LNCAP (cell line): ENCODE results near the gene OR7G1.

ENCODE experiments used
- TF ChIP-seq, protein P1 (sequence below): fragments of 450-650 bp; IDR thresholded peaks from 2 replicates; pipeline ENCODE4 v1.5.1; 2017; ENCODE audit warnings: mild to moderate bottlenecking

The OR7G1 gene, protein sequence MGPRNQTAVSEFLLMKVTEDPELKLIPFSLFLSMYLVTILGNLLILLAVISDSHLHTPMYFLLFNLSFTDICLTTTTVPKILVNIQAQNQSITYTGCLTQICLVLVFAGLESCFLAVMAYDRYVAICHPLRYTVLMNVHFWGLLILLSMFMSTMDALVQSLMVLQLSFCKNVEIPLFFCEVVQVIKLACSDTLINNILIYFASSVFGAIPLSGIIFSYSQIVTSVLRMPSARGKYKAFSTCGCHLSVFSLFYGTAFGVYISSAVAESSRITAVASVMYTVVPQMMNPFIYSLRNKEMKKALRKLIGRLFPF

DNA sequence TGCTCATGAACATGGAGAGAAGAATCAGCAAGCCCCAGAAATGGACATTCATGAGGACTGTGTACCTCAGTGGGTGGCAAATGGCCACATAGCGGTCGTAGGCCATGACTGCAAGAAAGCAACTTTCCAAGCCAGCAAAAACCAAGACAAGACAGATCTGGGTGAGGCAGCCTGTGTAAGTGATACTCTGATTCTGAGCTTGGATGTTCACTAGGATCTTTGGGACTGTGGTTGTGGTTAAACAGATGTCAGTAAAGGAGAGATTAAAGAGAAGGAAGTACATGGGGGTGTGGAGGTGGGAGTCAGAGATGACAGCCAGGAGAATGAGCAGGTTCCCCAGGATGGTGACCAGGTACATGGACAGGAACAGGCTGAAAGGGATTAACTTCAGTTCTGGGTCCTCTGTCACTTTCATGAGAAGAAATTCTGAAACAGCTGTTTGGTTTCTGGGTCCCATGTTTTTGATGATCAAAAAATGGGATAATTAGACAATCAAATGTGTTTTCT is at the start of gene OR7G1:
OR7G1 (minus strand) TSS at position 457 of the 507 bp plus-strand sequence; CDS start at position 457, 0 bp downstream.
- TF ChIP-seq, protein P1, sequence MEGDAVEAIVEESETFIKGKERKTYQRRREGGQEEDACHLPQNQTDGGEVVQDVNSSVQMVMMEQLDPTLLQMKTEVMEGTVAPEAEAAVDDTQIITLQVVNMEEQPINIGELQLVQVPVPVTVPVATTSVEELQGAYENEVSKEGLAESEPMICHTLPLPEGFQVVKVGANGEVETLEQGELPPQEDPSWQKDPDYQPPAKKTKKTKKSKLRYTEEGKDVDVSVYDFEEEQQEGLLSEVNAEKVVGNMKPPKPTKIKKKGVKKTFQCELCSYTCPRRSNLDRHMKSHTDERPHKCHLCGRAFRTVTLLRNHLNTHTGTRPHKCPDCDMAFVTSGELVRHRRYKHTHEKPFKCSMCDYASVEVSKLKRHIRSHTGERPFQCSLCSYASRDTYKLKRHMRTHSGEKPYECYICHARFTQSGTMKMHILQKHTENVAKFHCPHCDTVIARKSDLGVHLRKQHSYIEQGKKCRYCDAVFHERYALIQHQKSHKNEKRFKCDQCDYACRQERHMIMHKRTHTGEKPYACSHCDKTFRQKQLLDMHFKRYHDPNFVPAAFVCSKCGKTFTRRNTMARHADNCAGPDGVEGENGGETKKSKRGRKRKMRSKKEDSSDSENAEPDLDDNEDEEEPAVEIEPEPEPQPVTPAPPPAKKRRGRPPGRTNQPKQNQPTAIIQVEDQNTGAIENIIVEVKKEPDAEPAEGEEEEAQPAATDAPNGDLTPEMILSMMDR: no peak

DNA sequence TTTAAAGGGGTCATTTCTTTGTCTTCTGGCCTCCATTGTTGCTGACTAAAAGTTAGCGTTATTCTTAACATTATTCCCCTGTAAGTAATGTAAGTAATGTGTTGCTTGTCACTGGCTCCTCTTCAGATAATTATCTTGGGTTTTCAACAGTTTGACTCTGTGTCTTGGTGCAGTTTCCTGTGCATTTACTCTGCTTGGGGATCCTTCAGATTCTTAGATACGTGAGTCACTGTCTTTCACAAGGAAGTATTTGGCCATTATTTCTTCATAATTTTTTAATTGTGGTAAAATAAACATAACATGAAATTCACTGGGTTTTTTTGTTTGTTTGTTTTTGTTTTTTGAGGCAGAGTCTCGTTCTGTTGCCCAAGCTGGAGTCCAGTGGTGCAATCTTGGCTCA is 49.7 kb upstream of the OR7G1 start:
- TF ChIP-seq, protein P1: no peak

DNA sequence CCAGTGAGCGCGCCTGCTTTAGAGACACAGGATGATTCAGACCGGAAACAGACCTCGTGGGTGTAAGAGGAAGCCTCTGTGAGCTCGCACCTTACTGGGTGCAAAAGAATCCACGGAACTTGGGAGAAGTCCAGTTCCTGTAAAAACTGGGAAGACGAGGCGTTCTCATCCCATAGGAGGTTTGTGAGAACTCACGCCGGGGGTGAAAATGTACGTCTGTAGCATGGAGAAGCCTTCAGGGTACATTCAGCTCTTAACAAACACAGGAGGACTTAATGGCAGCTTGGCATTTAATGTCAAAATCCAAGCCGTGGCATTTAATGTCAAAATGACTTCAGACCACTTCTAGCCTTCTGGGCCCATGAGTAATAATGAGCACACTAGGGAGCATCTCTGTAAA is 45.9 kb upstream of the OR7G1 start:
- TF ChIP-seq, protein P1: no peak

DNA sequence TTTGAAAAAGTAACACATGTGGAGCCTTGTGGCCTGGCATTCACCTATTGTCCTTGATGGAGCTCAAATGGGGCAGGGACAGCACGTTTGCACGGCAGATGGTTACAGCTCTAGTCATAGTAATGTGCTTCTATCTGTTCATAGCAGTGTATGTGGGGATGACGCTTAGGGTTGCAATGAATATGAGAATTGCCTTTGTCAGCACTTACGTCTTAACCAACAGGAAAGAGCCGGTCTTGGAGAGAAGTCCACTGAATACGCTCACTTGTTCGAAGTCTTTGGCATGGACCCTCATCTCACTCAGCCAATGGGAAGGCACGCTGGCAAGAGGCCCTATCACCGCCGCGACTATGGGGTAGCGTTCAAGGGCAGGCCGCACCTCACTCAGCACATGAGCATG is 44.3 kb upstream of the OR7G1 start:
- TF ChIP-seq, protein P1: no peak

DNA sequence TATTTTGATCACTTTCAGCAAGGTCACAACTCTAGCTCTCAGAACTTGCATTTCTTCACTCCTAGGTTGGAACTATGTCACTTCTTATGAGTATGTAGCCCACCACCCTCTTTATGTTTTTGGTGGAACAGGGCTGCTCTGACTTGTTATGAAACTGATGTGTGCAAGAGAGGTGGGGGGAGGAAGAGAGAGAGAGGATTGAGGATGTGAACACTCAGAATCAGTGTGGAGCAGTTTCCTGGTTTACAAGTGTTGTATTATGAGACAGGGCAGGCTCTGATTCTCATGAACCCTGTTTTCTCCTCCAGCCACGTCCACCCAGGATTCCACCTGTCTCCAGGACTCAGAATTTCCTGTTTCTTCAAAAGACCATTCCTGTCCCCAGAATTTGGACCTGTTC is 40.7 kb upstream of the OR7G1 start:
- TF ChIP-seq, protein P1: no peak

DNA sequence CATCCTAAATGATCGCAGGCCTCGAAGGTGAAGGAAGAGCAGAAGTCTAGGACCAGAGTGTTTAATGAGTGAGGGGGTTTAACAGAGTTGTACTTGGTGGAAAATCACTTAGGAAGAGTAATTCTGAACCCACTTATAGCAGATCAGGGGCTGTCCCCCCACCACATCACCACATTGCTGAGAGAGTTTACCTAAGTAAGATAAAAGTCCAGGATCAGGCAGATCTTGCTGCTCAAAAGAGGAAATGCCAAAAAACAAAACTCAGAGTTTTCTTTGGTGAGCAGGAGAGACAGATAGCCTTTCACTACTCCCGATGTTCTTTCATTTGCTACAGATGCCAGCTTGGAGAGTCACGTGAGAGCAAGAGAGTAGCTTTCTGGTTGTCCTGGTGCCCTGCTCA is 40.0 kb upstream of the OR7G1 start:
- TF ChIP-seq, protein P1: no peak

DNA sequence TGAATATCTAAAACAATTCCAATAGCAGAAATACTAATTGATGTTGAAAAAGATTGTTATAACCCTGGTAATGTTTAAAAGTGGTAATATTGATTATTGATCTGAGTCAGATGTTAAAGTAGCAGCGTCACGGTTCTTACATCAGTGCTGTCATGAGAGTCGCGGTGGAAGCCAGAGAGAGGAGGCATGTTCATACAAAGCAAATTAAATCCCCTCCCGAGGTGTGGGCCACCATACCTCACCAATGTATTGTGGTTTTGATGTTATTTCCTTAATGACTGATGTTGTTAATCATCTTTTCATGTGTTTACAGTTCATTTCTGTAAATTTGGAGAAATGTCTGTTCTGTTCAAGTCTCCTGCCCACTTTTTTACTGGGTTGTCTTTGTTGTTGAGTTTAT is 35.8 kb upstream of the OR7G1 start:
- TF ChIP-seq, protein P1: no peak
